ENCODE measurements around the gene FOXB1. TPM values are rescaled to one million over a fixed set of nuclear protein-coding genes. Genes with fewer than 3 reads are reported as not detected.
A peak's percentile ranks its signal among the peaks of the same experiment; 100 is the strongest.

FOXB1 gene
- polyA plus RNA-seq, 1 donor from 2014 or later: not detected

DNA sequence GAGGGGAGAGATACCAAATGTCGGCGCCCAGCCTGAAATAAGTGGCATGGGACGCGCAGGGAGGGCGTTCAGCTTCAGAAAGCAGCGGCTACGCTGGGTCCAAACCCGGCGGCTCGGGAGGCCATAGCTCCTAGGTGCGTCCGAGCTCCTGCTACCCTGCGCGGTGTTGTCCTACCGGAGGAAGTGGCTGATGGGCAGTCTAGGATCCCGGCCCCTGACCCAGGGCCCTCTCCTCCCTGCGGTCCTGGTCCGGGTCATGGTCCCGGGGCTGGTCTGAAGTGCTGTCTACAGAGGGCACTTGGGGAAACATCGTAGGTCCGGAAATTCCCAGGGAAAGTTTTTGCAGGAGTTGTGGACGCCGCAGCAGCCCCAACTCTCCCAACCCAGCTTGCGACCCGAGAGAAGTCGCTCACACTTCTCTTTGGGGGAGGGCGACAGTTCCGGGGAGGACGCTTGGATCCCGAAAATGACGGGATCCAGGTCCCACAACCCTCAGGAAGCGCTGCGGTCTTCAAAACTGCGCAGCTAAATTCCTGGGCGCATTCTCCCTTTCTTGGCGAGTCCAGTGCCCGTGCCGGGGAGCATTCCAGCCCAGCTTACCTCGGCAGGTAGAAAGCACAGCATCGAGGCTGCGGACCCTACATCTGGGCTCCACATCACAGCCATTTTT, 9.1 kb upstream of the FOXB1 start:
- H3K4me3 Mint-ChIP-seq: peak overlapping the region in 3 of 4 donors; percentile 28 to 74 (median 42)
- H3K4me1 Mint-ChIP-seq: peaks cover 0 to 10% (median 5%) of the 10 kb centered on the region in 3 donors
- peak overlapping the region; percentile 32 to 88 (median 78) for H3K27ac Mint-ChIP-seq
- no peaks in the 10 kb centered on the region for H3K36me3 Mint-ChIP-seq
- H3K9me3 Mint-ChIP-seq: peaks cover 0 to 15% (median 2%) of the 10 kb centered on the region in 3 donors
- peaks cover 63% of the 10 kb centered on the region for H3K27me3 Mint-ChIP-seq

DNA sequence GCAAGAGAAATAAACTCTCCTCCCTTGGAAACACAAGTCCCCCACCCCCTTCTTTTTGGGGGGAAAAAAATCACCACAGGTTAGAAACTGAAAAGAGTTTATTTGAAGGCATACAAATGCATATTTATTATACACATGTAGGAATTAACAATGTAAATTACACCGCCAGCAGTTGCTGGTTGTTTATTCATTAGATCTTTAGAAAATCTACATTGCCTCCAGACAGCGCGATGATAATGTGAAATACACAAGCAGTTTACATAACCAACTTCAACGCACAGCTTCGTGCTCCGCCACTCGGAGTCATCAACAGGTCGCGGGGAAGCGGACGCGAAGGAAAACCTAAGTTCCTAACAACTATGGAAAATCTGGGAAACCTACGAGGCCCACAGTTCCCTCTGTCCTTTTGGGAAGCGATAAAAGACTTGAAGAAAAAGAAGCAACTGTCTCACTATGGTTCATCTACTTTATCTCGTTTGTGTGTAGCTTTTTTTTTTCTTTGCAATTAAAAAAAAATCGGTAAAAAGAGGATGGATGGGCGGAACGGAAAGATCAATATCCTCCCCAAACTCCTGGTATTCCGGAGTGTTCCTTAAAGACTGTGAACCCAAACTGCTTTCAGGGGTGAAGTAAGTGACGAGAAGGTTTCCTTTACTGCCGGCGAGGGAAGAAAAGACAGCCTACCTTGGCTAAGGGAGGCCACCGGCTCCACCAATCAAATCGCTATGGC, 8.4 kb upstream of the FOXB1 start:
- Mint-ChIP-seq H3K36me3 (no peaks in the 10 kb centered on the region), H3K9me3 (peaks cover 0 to 19% (median 2%) of the 10 kb centered on the region in 3 donors), H3K27me3 (peaks cover 67% of the 10 kb centered on the region), H3K27ac (peak overlapping the region; percentile 46 to 84 (median 82)), H3K4me3 (peak overlapping the region in 3 of 4 donors; percentile 50 to 83 (median 74)), H3K4me1 (peaks cover 0 to 10% (median 5%) of the 10 kb centered on the region in 3 donors)

DNA sequence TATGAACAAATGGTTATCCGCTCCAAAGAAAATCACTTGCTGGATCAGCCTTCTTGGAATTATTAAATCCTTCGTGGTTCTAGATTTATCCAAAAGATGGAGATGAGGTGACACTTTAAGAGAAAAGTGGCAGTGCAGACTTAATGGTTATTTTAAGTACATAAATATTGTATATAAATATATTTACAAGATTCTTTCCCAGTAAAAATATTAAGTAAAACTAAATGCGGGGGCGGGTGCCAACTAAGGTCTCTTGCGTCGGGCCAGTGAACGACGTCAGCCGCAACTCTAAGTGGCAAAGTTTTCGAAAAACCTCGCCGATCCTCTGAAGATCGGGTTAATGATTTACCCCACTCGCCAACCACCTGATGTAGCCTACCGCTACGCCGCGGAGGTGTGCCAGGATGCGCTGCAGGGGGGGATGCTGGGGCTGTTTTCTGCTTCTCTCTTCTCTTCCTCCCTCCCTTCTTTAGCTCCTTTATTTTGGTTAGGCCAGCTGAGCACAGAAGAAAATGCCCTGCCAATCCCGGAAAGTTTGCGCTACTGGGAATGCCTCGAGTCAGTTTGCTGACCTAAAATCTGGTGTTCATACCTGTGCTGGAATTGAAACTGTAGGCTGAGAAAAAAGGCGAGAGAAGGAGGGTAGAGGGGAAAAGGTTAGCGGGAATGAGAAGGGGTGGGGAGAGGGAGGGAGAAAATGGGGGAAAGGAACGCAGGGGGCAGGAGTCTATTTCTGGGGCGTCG, 7.6 kb upstream of the FOXB1 start:
- peaks cover 0 to 10% (median 5%) of the 10 kb centered on the region in 3 donors for H3K4me1 Mint-ChIP-seq
- peak overlapping the region; percentile 46 to 84 (median 82) for H3K27ac Mint-ChIP-seq
- peaks cover 0 to 23% (median 6%) of the 10 kb centered on the region in 3 donors for H3K9me3 Mint-ChIP-seq
- H3K27me3 Mint-ChIP-seq: peaks cover 74% of the 10 kb centered on the region
- no peaks in the 10 kb centered on the region for H3K36me3 Mint-ChIP-seq
- peak overlapping the region in 3 of 4 donors; percentile 50 to 83 (median 74) for H3K4me3 Mint-ChIP-seq

DNA sequence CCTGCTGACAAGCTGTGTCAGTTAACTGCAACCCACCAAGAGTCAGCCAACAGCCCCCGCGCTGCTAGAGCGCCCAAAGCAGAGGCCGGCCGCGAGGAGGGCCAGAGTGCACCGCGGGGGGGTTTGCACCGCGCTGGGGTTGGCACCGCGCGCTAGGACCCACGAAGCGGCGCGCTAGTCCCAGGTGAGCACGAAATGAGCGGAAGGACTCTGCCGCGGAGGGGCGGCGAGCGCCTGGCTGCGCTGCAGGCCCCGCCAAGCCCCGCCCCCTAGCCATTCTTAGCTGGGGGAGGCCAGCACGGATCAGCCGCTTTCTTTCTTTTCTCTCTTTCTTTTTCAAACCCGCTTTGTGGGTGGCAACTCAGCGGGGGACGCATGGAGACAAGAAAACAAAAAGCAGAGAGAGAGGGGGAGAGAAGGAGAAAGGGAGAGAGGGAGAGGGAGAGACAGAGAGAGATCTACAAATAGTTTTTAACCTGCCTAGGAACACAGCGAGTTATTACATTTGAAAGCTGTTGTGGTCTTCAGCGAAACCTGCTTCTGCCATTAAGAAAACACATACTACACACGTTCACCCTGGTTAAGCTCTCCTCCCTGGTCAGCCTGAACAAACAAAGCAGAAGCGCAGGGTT, 6.9 kb upstream of the FOXB1 start:
- peaks cover 2 to 10% (median 5%) of the 10 kb centered on the region in 3 donors for H3K4me1 Mint-ChIP-seq
- H3K4me3 Mint-ChIP-seq: peak overlapping the region; percentile 6 to 83 (median 64)
- peaks cover 3 to 23% (median 6%) of the 10 kb centered on the region in 3 donors for H3K9me3 Mint-ChIP-seq
- no peaks in the 10 kb centered on the region for H3K36me3 Mint-ChIP-seq
- H3K27me3 Mint-ChIP-seq: peaks cover 78% of the 10 kb centered on the region
- H3K27ac Mint-ChIP-seq: peak overlapping the region; percentile 31 to 84 (median 71)

DNA sequence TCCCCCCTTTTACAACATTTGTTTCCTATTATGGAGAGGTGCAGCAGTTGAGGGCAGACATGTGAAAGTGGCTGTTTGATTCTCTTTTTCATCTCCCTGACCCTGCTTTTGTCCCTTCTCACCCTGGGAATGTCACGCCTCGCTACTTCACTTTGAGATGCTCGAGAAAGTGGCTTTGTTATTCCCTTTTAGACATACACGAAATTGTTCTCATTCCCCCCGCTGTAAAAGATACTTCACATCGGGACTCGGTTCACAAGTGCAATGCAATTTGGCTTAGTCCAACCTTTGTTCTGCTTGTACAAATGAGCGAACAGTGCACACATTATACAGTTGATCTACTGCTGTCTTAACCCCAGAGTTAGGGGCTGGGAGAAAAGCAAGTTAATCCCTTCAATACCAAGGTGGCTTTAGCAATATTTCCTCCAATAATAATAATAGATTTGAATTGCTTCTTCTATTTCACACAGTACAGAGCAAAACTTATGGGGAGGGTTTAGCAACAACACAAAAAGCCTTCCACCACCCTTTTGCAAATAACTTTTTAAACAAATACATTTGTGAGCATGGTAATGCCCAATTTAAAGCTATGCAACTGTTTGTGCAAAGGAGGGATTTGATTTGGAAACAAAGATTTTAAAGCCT, 5.7 kb upstream of the FOXB1 start:
- Mint-ChIP-seq H3K4me1 (peaks cover 3 to 16% (median 10%) of the 10 kb centered on the region in 3 donors), H3K27ac (peak overlapping the region; percentile 16 to 89 (median 84)), H3K27me3 (peaks cover 86% of the 10 kb centered on the region), H3K36me3 (peaks cover 2% of the 10 kb centered on the region), H3K9me3 (peaks cover 7 to 21% (median 9%) of the 10 kb centered on the region in 3 donors), H3K4me3 (peak overlapping the region in 2 of 4 donors; percentile 12 to 68)

DNA sequence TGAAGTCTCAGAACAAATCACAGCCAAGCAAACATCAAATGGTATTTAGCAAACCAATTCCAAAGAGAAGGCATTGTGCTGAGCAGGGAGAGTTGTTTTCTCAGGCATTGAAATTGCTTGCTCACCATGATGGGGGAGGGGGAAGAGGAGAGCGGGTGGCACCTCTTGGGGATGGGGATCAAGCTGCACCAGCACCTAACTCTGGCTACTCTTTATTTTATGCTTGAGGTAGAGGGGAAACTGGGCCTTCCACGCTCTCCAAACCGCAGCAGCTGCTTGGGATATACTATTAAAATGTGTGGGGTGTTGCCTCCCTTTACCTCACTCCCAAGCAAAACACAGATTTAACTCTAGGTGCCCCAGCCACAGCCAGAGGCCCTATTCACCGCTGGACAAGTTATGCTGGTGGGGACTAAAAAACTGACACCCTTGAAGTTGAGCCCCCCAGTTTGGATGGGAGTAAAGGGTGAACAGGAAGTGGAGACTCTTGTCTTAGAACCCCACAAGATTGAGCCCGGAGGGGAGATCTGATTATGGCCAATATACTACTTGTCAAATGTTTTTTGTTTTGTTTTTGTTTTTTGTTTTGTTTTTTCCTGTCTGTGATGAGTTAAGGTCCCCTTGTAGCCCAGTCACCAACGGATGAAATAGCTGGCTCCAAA, 5.0 kb upstream of the FOXB1 start:
- Mint-ChIP-seq H3K36me3 (peaks cover 2% of the 10 kb centered on the region), H3K9me3 (peaks cover 7 to 20% (median 9%) of the 10 kb centered on the region in 3 donors), H3K4me3 (peak overlapping the region in 2 of 4 donors; percentile 21 to 68), H3K27me3 (peaks cover 86% of the 10 kb centered on the region), H3K4me1 (peaks cover 3 to 16% (median 12%) of the 10 kb centered on the region in 3 donors), H3K27ac (peak overlapping the region; percentile 84 to 94 (median 89))

DNA sequence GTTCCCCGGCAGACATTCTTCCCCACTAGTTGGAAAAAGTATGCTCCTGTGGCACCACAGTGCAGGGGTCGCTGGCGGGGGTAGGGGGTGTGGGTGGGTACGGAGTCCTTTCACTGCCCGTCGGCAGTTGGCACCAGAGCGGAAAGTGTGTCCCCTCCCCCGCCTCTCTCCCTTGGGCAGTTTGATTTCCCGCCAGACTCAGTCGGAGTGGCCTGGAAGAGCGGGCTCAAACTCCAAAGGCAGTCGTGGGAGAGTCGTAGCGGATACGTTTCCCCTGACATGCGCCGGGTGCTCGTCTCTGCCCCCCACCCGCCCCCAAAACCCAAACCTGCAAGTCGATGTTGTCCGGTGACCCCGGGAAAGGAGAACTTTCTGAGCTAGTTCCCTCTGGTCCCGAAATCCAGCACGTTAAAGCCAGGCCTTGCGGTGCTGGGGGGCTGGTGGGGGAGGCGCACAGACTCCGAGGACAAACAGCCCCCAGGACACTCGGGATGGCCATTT, 4.4 kb upstream of the FOXB1 start:
- Mint-ChIP-seq H3K4me1 (peaks cover 3 to 13% (median 11%) of the 10 kb centered on the region in 3 donors), H3K9me3 (peaks cover 7 to 14% (median 9%) of the 10 kb centered on the region in 3 donors), H3K27ac (peak overlapping the region; percentile 59 to 94 (median 84)), H3K27me3 (peaks cover 85% of the 10 kb centered on the region), H3K36me3 (peaks cover 2% of the 10 kb centered on the region), H3K4me3 (peak overlapping the region in 2 of 4 donors; percentile 21 to 43)

DNA sequence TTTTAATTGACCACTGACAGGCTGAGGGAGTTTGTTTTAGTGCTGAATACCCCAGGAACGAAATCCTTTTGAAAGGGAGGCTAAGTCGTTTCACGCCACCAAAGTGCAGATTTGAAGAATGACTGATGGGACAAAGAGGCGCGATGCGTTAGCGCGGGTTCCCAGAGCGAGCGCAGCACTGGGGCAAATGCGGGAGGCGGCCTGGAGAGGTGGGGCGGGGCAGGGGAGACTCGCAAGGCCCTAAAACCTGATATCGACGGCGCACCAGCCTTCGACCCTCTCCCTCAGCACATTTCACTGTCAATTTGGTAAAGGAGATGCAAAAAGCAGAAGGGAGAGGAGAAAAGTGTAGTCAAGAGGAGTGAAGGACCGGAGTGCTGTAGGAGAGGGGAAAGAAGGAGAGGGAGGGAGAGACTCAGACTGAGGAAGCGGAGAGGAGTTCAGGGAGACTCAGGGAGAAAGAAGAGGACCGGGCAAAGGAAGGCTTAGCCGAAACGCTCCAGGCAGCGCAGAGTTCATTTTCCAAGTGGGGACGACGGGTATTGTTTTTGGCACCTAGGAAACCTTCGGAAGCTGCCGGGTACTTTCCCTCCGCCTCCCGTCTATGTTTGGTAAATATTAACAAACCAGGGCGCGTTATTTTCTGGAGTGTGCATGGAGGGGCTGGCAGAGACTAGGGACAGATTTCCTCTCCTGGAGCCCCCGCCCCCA, 3.8 kb upstream of the FOXB1 start:
- Mint-ChIP-seq H3K4me1 (peaks cover 3 to 16% (median 11%) of the 10 kb centered on the region in 3 donors), H3K9me3 (peaks cover 7 to 16% (median 9%) of the 10 kb centered on the region in 3 donors), H3K4me3 (peak overlapping the region in 2 of 4 donors; percentile 22 to 79)

DNA sequence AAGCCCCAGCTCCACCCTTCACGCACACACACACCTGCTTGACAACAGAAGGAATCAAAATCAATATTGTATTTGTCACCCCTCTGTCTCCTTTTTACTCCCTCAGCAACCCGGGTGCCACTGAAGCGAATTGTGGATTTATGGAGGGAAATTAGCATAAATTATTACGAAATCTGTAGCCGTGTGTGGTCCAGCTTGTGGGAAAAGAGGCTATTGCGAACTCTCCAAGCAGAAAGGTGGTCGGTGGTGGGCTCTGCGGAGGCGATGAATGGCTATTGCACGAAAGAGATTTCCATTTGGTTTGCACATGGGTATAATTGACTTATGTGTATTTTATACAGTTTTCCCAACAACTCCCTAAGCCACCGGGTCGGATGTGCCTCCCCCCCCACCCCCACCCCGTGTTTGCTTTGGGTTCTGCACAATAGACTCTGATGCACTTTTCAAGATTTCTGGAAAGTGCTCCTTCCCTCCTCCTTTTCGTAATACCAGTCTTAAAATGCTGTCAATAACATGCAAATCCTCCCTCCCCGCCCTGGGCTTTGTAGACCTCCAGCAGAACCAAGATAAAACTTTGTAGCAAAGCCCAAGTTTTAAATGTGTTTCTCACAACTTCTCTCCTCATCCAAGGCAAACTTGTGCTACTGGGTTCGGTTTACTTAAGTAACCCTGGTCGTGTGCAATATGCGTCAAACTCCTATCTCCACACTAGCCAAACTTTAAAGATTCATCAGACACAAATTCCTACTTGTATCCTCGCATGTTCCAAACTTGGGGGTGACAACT, 3.1 kb upstream of the FOXB1 start:
- Mint-ChIP-seq H3K27ac (peak overlapping the region; percentile 68 to 94 (median 84)), H3K4me3 (peak overlapping the region in 3 of 4 donors; percentile 1 to 79 (median 22)), H3K9me3 (peaks cover 7 to 20% (median 9%) of the 10 kb centered on the region in 3 donors), H3K4me1 (peaks cover 6 to 16% (median 15%) of the 10 kb centered on the region in 3 donors), H3K27me3 (peaks cover 87% of the 10 kb centered on the region), H3K36me3 (peaks cover 4% of the 10 kb centered on the region)

More for the DNA sequence above, 3.8 kb upstream of the FOXB1 start:
- peaks cover 87% of the 10 kb centered on the region for H3K27me3 Mint-ChIP-seq
- peaks cover 2% of the 10 kb centered on the region for H3K36me3 Mint-ChIP-seq
- peak overlapping the region; percentile 59 to 94 (median 84) for H3K27ac Mint-ChIP-seq

DNA sequence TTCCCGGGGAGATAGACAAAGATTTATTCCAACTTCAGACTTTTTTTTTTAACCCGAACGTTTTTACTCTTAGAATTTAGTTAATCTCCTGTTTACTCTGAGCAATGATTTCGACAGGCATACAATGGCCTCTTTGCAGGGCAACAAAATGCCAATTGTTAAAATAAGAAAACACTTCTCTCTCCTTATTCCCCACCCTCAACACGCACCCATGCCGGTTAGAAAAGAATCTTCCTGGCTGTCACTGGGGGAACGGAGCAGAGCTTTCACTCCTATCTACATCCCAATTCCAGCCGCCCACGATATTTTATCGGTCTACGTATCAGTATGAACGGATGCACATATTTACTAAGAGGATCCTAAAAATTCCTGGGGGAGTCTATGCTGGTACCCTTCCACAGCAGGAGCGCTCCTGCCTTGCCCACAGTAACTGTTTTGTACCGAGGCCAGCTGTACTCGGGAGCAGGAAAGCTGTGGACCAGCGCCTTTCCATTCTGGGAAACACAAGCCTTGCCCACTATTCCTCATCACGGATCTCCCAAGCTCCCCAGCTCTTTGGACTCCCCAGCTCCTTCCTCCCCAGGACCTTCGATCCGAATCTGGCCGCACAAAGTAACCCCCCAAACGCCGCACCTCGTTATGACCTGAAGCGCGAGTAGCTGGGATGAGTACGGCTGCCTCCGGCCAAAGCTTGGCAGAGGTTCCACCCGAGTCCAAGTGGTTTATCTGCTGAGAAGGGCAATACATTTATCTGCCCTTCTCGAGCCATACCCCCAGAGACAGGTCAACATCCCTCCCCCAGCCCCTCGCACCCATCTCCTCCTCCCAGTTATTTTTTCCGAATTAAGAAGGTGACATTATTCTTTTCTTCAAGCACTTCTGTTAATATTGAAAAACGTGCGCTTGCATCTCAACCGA, 2.2 kb upstream of the FOXB1 start:
- Mint-ChIP-seq H3K4me3 (peak overlapping the region in 3 of 4 donors; percentile 34 to 79 (median 59)), H3K27ac (peak overlapping the region; percentile 68 to 84 (median 76))

DNA sequence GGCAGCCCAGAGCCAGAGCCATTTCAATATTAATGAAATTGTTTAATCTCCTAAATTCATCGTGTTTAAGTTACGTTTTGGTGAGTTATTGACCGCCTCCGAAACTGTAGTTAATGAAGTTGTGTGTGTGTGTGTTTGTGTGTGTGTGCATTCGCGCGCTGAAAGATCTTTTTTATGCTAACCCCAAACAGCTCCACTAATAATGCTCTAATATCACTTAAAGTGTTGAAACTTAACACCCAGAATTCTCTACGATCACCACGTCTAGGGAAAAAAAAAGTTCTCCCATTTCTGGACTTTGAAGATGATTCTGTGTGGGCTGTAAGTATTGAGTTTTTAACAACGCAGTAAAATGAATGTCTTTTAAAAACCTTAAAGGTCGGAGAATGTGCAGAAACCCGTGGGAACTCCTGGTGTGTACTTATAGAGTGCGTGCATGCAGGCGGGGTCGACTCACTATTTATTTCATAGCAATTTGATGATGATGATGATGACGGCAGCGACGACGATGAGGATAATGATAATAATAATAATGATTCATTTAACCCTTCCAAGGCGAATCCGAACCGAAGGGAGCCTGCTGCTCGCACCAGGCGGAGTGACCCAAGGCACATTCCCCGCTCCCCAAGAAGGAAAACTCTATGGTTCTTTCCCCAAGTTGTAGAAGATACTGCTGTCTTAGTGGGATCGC, 1.4 kb upstream of the FOXB1 start:
- peak overlapping the region; percentile 36 to 84 (median 76) for H3K27ac Mint-ChIP-seq
- peaks cover 7 to 25% (median 9%) of the 10 kb centered on the region in 3 donors for H3K9me3 Mint-ChIP-seq
- H3K4me1 Mint-ChIP-seq: peaks cover 12 to 19% (median 17%) of the 10 kb centered on the region in 3 donors

More for the DNA sequence above, 2.2 kb upstream of the FOXB1 start:
- H3K36me3 Mint-ChIP-seq: peaks cover 4% of the 10 kb centered on the region
- H3K27me3 Mint-ChIP-seq: peaks cover 87% of the 10 kb centered on the region
- peaks cover 12 to 21% (median 17%) of the 10 kb centered on the region in 3 donors for H3K4me1 Mint-ChIP-seq
- peaks cover 7 to 25% (median 9%) of the 10 kb centered on the region in 3 donors for H3K9me3 Mint-ChIP-seq

More for the DNA sequence above, 1.4 kb upstream of the FOXB1 start:
- Mint-ChIP-seq H3K27me3 (peaks cover 87% of the 10 kb centered on the region), H3K36me3 (peaks cover 4% of the 10 kb centered on the region), H3K4me3 (peak overlapping the region; percentile 3 to 79 (median 45))
